Left cardiac atrium (tissue), 4 donors: Measurements from ENCODE around the gene FOXF1. TPM values are rescaled to one million over a fixed set of nuclear protein-coding genes. Genes with fewer than 3 reads are reported as not detected.

Experiments
- ATAC-seq, 2 donors: fragments of 200-7000 bp; cut with Tn5 transposase; one replicate each; pipeline ENCODE4 v1.9.1; 2020; ENCODE audit warnings: mild to moderate bottlenecking in 2 of 2, moderate library complexity in 2 of 2
- DNase-seq: peaks from one replicate; pipeline ENCODE4 v3.0.0-alpha.2; 2020
- intact Hi-C, 2 donors: fragments of 100-400 bp; cut with DNase I; formaldehyde crosslinking; loops; one replicate each; pipeline versions ENCODE4 v1.14.1 to v1.15.1; 2022 to 2023
- total RNA-seq, 2 donors: library from RNA; stranded (reverse); fragmentation: NEBNext Ultra II Directional; extraction: Animal tissue kit (Norgen Biotek cat#: 25700); gene quantifications; one replicate each; pipeline ENCODE4 v1.2.1, GENCODE V29; 2021
- donor health status: DM: no; HTN: yes; CAD: no.
- donor health status: DM: no; HTN: yes; CAD: no; lungs with severe emphysema.
- donor health status: DM: yes; HTN: yes; CAD: no.
- donor health status: Dilated cardiomyopathy.

FOXF1 gene
- total RNA-seq, 2 donors from 2014 or later = 0.24 to 0.41 TPM

- ATAC-seq (no peak), DNase-seq (no peak)
- intact Hi-C loops = no loop called here
Observed at GRCh38 chr16:86528061-86528929, 18.0 kb downstream of the FOXF1 start.

GRCh38 chr16:86529160-86529559, 18.8 kb downstream of the FOXF1 start:
- DNase-seq = no peak
- intact Hi-C loops = no loop called here
- ATAC-seq = no peak

GRCh38 chr16:86530251-86531190, 20.2 kb downstream of the FOXF1 start:
- ATAC-seq = no peak
- intact Hi-C loops = no loop called here
- DNase-seq = no peak

GRCh38 chr16:86531191-86531545, 20.8 kb downstream of the FOXF1 start:
- DNase-seq = peak; percentile 72
- intact Hi-C loops = no loop called here
- ATAC-seq = peak; percentile 74 to 91

- intact Hi-C loops = no loop called here
- ATAC-seq = no peak
- DNase-seq = no peak
Observed at GRCh38 chr16:86531641-86532525, 21.6 kb downstream of the FOXF1 start.

- intact Hi-C loops = no loop called here
- ATAC-seq (no peak), DNase-seq (no peak)
Observed at GRCh38 chr16:86532526-86532815, 22.1 kb downstream of the FOXF1 start.

GRCh38 chr16:86533076-86533475, 22.7 kb downstream of the FOXF1 start:
- DNase-seq (no peak), ATAC-seq (no peak)
- intact Hi-C loops = no loop called here

GRCh38 chr16:86533767-86534351, 23.5 kb downstream of the FOXF1 start:
- intact Hi-C loops = no loop called here
- ATAC-seq (no peak), DNase-seq (no peak)

- DNase-seq (no peak), ATAC-seq (no peak)
- intact Hi-C loops = no loop called here
Observed at GRCh38 chr16:86534779-86535615, 24.7 kb downstream of the FOXF1 start.

GRCh38 chr16:86536621-86537020, 26.3 kb downstream of the FOXF1 start:
- intact Hi-C loops = no loop called here

GRCh38 chr16:86537486-86537885, 27.2 kb downstream of the FOXF1 start:
- ATAC-seq (no peak), DNase-seq (no peak)
- intact Hi-C loops = no loop called here

More at GRCh38 chr16:86536621-86537020, 26.3 kb downstream of the FOXF1 start:
- no peak for ATAC-seq
- DNase-seq = no peak

GRCh38 chr16:86538196-86538780, 28.0 kb downstream of the FOXF1 start:
- ATAC-seq (no peak), DNase-seq (no peak)
- intact Hi-C loops = no loop called here

- intact Hi-C loops = no loop called here
- no peak for DNase-seq
- no peak for ATAC-seq
Observed at GRCh38 chr16:86540894-86541293, 30.6 kb downstream of the FOXF1 start.

- intact Hi-C loops = no loop called here
- no peak for ATAC-seq
- DNase-seq = no peak
Observed at GRCh38 chr16:86541560-86541959, 31.2 kb downstream of the FOXF1 start.

- DNase-seq (no peak), ATAC-seq (no peak)
- intact Hi-C loops = no loop called here
Observed at GRCh38 chr16:86542756-86543750, 32.7 kb downstream of the FOXF1 start.

GRCh38 chr16:86545481-86545880, 35.2 kb downstream of the FOXF1 start:
- ATAC-seq = no peak
- intact Hi-C loops = no loop called here
- DNase-seq = no peak
